Measurements from ENCODE around the gene TOPBP1. TPM values are rescaled to one million over a fixed set of nuclear protein-coding genes. Genes with fewer than 3 reads are reported as not detected.

TOPBP1 gene
- total RNA-seq, 2 experiments from 2014 or later = 131 to 139 TPM

DNA sequence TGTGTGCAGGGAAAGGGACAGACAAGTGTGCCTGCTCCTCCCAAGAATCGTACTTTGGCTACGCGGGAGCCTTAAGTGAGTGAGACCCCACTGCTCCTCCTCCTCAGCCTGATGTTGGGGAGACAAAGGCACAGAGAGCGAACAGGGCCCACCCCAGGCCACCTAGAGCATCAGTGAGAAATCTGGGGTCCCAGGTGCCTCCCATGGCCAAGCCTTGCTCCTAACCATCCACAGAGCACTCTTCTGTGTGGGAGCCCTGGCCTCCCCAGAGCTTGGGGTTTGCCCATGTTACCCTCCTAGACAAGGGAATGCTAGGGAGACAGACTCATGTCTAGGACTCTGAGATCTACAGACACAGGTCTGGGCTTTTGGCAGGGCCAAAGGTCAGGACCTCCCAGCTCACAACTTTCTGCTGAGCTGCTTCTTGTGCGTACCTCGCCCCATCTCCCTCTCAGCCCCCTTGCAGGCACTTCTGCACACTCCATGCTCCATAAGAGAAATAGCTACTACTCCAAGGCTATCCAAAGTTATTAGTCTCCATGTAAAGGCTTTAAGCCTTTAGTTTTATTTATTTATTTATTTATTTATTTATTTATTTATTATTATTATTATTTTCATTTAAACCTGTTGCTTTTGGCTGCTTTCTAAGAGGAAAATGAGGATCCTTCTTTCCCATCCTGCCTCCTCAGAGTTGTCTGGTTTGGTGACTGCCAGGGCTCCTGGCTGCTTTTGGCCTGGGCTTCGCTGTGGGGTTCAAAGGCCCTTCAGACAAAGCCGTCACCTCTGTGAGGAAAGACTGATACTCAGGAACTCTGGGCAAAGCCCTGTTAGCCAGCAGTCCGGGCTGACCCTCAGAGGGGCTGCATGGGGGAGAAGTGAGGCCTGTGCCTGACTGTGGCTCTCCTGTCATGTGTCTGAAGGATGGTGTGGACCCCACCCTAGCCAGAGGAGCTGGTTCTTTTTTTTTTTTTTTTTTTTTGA is 32.8 kb upstream of the TOPBP1 start:
- POLR2A ChIA-PET = interaction anchor here (0.6 to 0.7 kb wide), 3 partner anchors 9 to 726 kb away, joined by 3 read pairs; no protein-coding TSS in a partner anchor
- intact Hi-C loops (cut with micrococcal nuclease; ENCODE audit: unreplicated experiment) = no loop called here

GRCh38 chr3:133693821-133694220 is 32.1 kb upstream of the TOPBP1 start:
- Histone ChIP-seq H4K20me1 (ENCODE audit: insufficient read depth, low read length) (no peaks in the 10 kb centered on the region), H3K9me3 (ENCODE audit: low read length) (no peaks in the 10 kb centered on the region), H3K4me2 (ENCODE audit: low read length) (no peak overlapping the region), H3K4me1 (ENCODE audit: insufficient read depth, low read length, poor library complexity, severe bottlenecking) (no peaks in the 10 kb centered on the region), H3K9me2 (ENCODE audit: insufficient read depth, low read length) (no peaks in the 10 kb centered on the region), H3K27ac (ENCODE audit: low read depth, low read length, poor library complexity, severe bottlenecking) (no peak overlapping the region), H3K4me3 (ENCODE audit: low read depth, low read length, poor library complexity, severe bottlenecking) (no peak overlapping the region), H2AFZ (ENCODE audit: low read length) (no peak overlapping the region), H3K79me2 (ENCODE audit: insufficient read depth, low read depth, low read length) (no peaks in the 10 kb centered on the region), H3K36me3 (ENCODE audit: insufficient read depth, low read length) (no peaks in the 10 kb centered on the region)
- CTCF ChIA-PET (ENCODE audit: unreplicated experiment) = no interaction called here
- TF ChIP-seq EZH2phosphoT487 (IDR thresholded peaks at IDR 0.05; ENCODE audit: borderline replicate concordance, low read depth, low read length) = no peak
- TF ChIP-seq CTCF (conservative IDR thresholded peaks at IDR 0.05; ENCODE audit: low read length) = no peak
- intact Hi-C loops (cut with micrococcal nuclease; ENCODE audit: unreplicated experiment) = no loop called here
- POLR2A ChIA-PET = no interaction called here
- BruUV-seq (replicated peaks) = no TSS peak
- DNase-seq (ENCODE audit: low spot score) = no peak

More for the DNA sequence above, 32.8 kb upstream of the TOPBP1 start:
- CTCF ChIA-PET (ENCODE audit: unreplicated experiment) = no interaction called here
- TF ChIP-seq CTCF (conservative IDR thresholded peaks at IDR 0.05; ENCODE audit: low read length) (no peak), EZH2phosphoT487 (IDR thresholded peaks at IDR 0.05; ENCODE audit: borderline replicate concordance, low read depth, low read length) (no peak)
- no peaks in the 10 kb centered on the region for H3K9me3 ChIP-seq (ENCODE audit: low read length)
- no peak for DNase-seq (ENCODE audit: low spot score)
- no peaks in the 10 kb centered on the region for H3K4me1 ChIP-seq (ENCODE audit: insufficient read depth, low read length, poor library complexity, severe bottlenecking)
- no peak overlapping the region for H3K4me3 ChIP-seq (ENCODE audit: low read depth, low read length, poor library complexity, severe bottlenecking)
- no peak overlapping the region for H3K27ac ChIP-seq (ENCODE audit: low read depth, low read length, poor library complexity, severe bottlenecking)
- H3K79me2 ChIP-seq (ENCODE audit: insufficient read depth, low read depth, low read length) = no peaks in the 10 kb centered on the region
- no peak overlapping the region for H2AFZ ChIP-seq (ENCODE audit: low read length)
- BruUV-seq (replicated peaks) = no TSS peak
- H3K4me2 ChIP-seq (ENCODE audit: low read length) = no peak overlapping the region
- no peaks in the 10 kb centered on the region for H4K20me1 ChIP-seq (ENCODE audit: insufficient read depth, low read length)
- no peaks in the 10 kb centered on the region for H3K36me3 ChIP-seq (ENCODE audit: insufficient read depth, low read length)
- no peaks in the 10 kb centered on the region for H3K9me2 ChIP-seq (ENCODE audit: insufficient read depth, low read length)

- no peak overlapping the region for H3K4me3 ChIP-seq (ENCODE audit: low read depth, low read length, poor library complexity, severe bottlenecking)
- H3K79me2 ChIP-seq (ENCODE audit: insufficient read depth, low read depth, low read length) = no peaks in the 10 kb centered on the region
- H2AFZ ChIP-seq (ENCODE audit: low read length) = no peak overlapping the region
- intact Hi-C loops (cut with micrococcal nuclease; ENCODE audit: unreplicated experiment) = no loop called here
- no TSS peak for BruUV-seq (replicated peaks)
- no peak overlapping the region for H3K4me2 ChIP-seq (ENCODE audit: low read length)
- H3K9me2 ChIP-seq (ENCODE audit: insufficient read depth, low read length) = no peaks in the 10 kb centered on the region
- H3K4me1 ChIP-seq (ENCODE audit: insufficient read depth, low read length, poor library complexity, severe bottlenecking) = no peaks in the 10 kb centered on the region
- no peak for DNase-seq (ENCODE audit: low spot score)
- no peaks in the 10 kb centered on the region for H3K9me3 ChIP-seq (ENCODE audit: low read length)
- no peak for TF ChIP-seq CTCF (conservative IDR thresholded peaks at IDR 0.05; ENCODE audit: low read length)
- no peak for TF ChIP-seq EZH2phosphoT487 (IDR thresholded peaks at IDR 0.05; ENCODE audit: borderline replicate concordance, low read depth, low read length)
- H3K36me3 ChIP-seq (ENCODE audit: insufficient read depth, low read length) = no peaks in the 10 kb centered on the region
- CTCF ChIA-PET (ENCODE audit: unreplicated experiment) = no interaction called here
- no peak overlapping the region for H3K27ac ChIP-seq (ENCODE audit: low read depth, low read length, poor library complexity, severe bottlenecking)
- POLR2A ChIA-PET = no interaction called here
- H4K20me1 ChIP-seq (ENCODE audit: insufficient read depth, low read length) = no peaks in the 10 kb centered on the region
Measured at GRCh38 chr3:133692759-133693158, 31.0 kb upstream of the TOPBP1 start.

Measured in OCI-LY7 (cell line).